HEK293 (cell line): ENCODE data around the gene FAAP100.
A peak's percentile ranks its signal among the peaks of the same experiment; 100 is the strongest.

Source experiments
- CTCF ChIA-PET: fragments of 350-600 bp; formaldehyde crosslinking; extraction: SDS; loops from one replicate; lab custom pipeline; 2021; ENCODE audit warnings: antibody characterized with exemption; lab: Yijun Ruan, JAX
- POLR2A ChIA-PET: fragments of 300-600 bp; formaldehyde crosslinking; extraction: SDS; loops from one replicate; lab custom pipeline; 2020; ENCODE audit warnings: antibody characterized with exemption, inconsistent platforms; lab: Yijun Ruan, JAX
- H3K27ac ChIP-seq: fragments of 200-500 bp; sonication (Bioruptor generic); 2 replicates; pipeline ENCODE4 v1.5.1; 2014; ENCODE audit warnings: low read depth, low read length, control low read depth, inconsistent platforms; ENCODE audit errors: extremely low read depth
- H3K36me3 ChIP-seq, 2 experiments: fragments of 200-500 bp in 1 of 2; sonication (Bioruptor generic) in 1 of 2; 1 replicate in 1 of 2; 2 replicates in 1 of 2; pipeline ENCODE4 v1.5.1; 2014 to 2017; ENCODE audit warnings: inconsistent platforms in 2 of 2, low read length in 2 of 2; ENCODE audit not compliant: control insufficient read depth in 2 of 2, insufficient read depth in 1 of 2
- H3K4me1 ChIP-seq: fragments of 200-500 bp; sonication (Bioruptor generic); 2 replicates; pipeline ENCODE4 v1.5.1; 2014; ENCODE audit warnings: mild to moderate bottlenecking, low read length, inconsistent platforms; ENCODE audit not compliant: control insufficient read depth, insufficient read depth
- H3K4me3 ChIP-seq: 2 replicates; pipeline ENCODE4 v1.5.1; 2011; ENCODE audit warnings: low read depth, mild to moderate bottlenecking, control low read depth, low read length, moderate library complexity
- H3K9me3 ChIP-seq: fragments of 200-500 bp; sonication (Bioruptor generic); 2 replicates; pipeline ENCODE4 v1.5.1; 2014; ENCODE audit warnings: low read depth, low read length, inconsistent platforms; ENCODE audit not compliant: control insufficient read depth, insufficient read depth
- EGR2 ChIP-seq: fragments of 450-650 bp; formaldehyde crosslinking; IDR thresholded peaks from 2 replicates; pipeline ENCODE4 v1.5.1; 2016; ENCODE audit warnings: low read depth, missing biosample characterization, missing genetic modification characterization
- ELK4 ChIP-seq: IDR thresholded peaks from 2 replicates; pipeline ENCODE4 v1.6.1; 2011; ENCODE audit warnings: mild to moderate bottlenecking, low read depth, low read length, borderline replicate concordance
- GLIS1 ChIP-seq: fragments of 450-650 bp; formaldehyde crosslinking; IDR thresholded peaks from 2 replicates; pipeline ENCODE4 v1.5.1; 2016; ENCODE audit warnings: missing biosample characterization, missing genetic modification characterization
- GLIS2 ChIP-seq: fragments of 450-650 bp; formaldehyde crosslinking; IDR thresholded peaks from 2 replicates; pipeline ENCODE4 v1.5.1; 2016; ENCODE audit warnings: missing biosample characterization, missing genetic modification characterization
- MEIS1 ChIP-seq: sonication (generic); formaldehyde crosslinking; IDR thresholded peaks from 2 replicates; pipeline ENCODE4 v1.8.1; 2022; ENCODE audit warnings: missing genetic modification reagents, mild to moderate bottlenecking, borderline replicate concordance
- RBAK ChIP-seq: fragments of 450-650 bp; formaldehyde crosslinking; IDR thresholded peaks from 2 replicates; pipeline ENCODE4 v1.5.1; 2016; ENCODE audit warnings: missing biosample characterization, missing genetic modification characterization
- REPIN1 ChIP-seq: fragments of 450-650 bp; formaldehyde crosslinking; IDR thresholded peaks from 2 replicates; pipeline ENCODE4 v1.5.1; 2017; ENCODE audit warnings: missing biosample characterization, missing genetic modification characterization, low read depth
- SP7 ChIP-seq: fragments of 450-650 bp; formaldehyde crosslinking; IDR thresholded peaks from 2 replicates; pipeline ENCODE4 v1.5.1; 2016; ENCODE audit warnings: missing biosample characterization, missing genetic modification characterization
- ZBTB7A ChIP-seq: fragments of 450-650 bp; formaldehyde crosslinking; IDR thresholded peaks from 2 replicates; pipeline ENCODE4 v1.5.1; 2016; ENCODE audit warnings: low read depth, missing biosample characterization, missing genetic modification characterization
- ZBTB8A ChIP-seq: fragments of 450-650 bp; formaldehyde crosslinking; IDR thresholded peaks from 2 replicates; pipeline ENCODE4 v1.5.1; 2016; ENCODE audit warnings: missing biosample characterization, missing genetic modification characterization
- ZNF146 ChIP-seq: fragments of 450-650 bp; formaldehyde crosslinking; IDR thresholded peaks from 2 replicates; pipeline ENCODE4 v1.5.1; 2016; ENCODE audit warnings: missing biosample characterization, missing genetic modification characterization
- ZNF239 ChIP-seq: fragments of 450-650 bp; formaldehyde crosslinking; IDR thresholded peaks from 2 replicates; pipeline ENCODE4 v1.5.1; 2016; ENCODE audit warnings: missing biosample characterization, missing genetic modification characterization
- ZNF324 ChIP-seq: fragments of 450-650 bp; formaldehyde crosslinking; IDR thresholded peaks from 2 replicates; pipeline ENCODE4 v1.5.1; 2016; ENCODE audit warnings: missing biosample characterization, missing genetic modification characterization
- ZNF341 ChIP-seq: fragments of 450-650 bp; formaldehyde crosslinking; IDR thresholded peaks from 2 replicates; pipeline ENCODE4; 2016; ENCODE audit warnings: low read depth, missing biosample characterization, missing genetic modification characterization
- ZNF391 ChIP-seq: fragments of 450-650 bp; formaldehyde crosslinking; IDR thresholded peaks from 2 replicates; pipeline ENCODE4 v1.5.1; 2016; ENCODE audit warnings: low read depth, missing biosample characterization, missing genetic modification characterization, borderline replicate concordance
- ZNF404 ChIP-seq: fragments of 450-650 bp; formaldehyde crosslinking; IDR thresholded peaks from 2 replicates; pipeline ENCODE4 v1.5.1; 2017; ENCODE audit warnings: missing biosample characterization, missing genetic modification characterization
- ZNF501 ChIP-seq: fragments of 450-650 bp; formaldehyde crosslinking; IDR thresholded peaks from 2 replicates; pipeline ENCODE4 v1.5.1; 2016; ENCODE audit warnings: missing biosample characterization, missing genetic modification characterization
- ZNF530 ChIP-seq: fragments of 450-650 bp; formaldehyde crosslinking; IDR thresholded peaks from 2 replicates; pipeline ENCODE4 v1.5.1; 2016; ENCODE audit warnings: low read depth, missing biosample characterization, missing genetic modification characterization
- ZNF600 ChIP-seq: fragments of 450-650 bp; formaldehyde crosslinking; IDR thresholded peaks from 2 replicates; pipeline ENCODE4 v1.5.1; 2016; ENCODE audit warnings: missing biosample characterization, missing genetic modification characterization
- ZNF626 ChIP-seq: fragments of 450-650 bp; sonication (Bioruptor Pico); formaldehyde crosslinking; IDR thresholded peaks from 2 replicates; pipeline ENCODE4 v1.5.1; 2018; ENCODE audit warnings: missing biosample characterization, missing genetic modification characterization, inconsistent platforms
- ZNF677 ChIP-seq: fragments of 450-650 bp; IDR thresholded peaks from 2 replicates; pipeline ENCODE4 v1.5.0; 2018; ENCODE audit warnings: missing biosample characterization, mild to moderate bottlenecking, missing genetic modification characterization, moderate library complexity
- TF ChIP-seq, protein P1 (sequence below): fragments of 450-650 bp; formaldehyde crosslinking; IDR thresholded peaks from 2 replicates; pipeline ENCODE4 v1.5.1; 2016; ENCODE audit warnings: missing biosample characterization, missing genetic modification characterization, borderline replicate concordance
- TF ChIP-seq, protein P2 (sequence below): fragments of 450-650 bp; formaldehyde crosslinking; IDR thresholded peaks from 2 replicates; pipeline ENCODE4 v1.5.1; 2016; ENCODE audit warnings: missing biosample characterization, missing genetic modification characterization
- TF ChIP-seq, protein P3 (sequence below): fragments of 450-650 bp; formaldehyde crosslinking; IDR thresholded peaks from 2 replicates; pipeline ENCODE4 v1.5.1; 2016; ENCODE audit warnings: missing biosample characterization, missing genetic modification characterization
- TF ChIP-seq, protein P4 (sequence below): fragments of 450-650 bp; formaldehyde crosslinking; IDR thresholded peaks from 2 replicates; pipeline ENCODE4 v1.5.1; 2016; ENCODE audit warnings: missing biosample characterization, missing genetic modification characterization
- TF ChIP-seq, protein P5 (sequence below): fragments of 450-650 bp; formaldehyde crosslinking; IDR thresholded peaks from 2 replicates; pipeline ENCODE4 v1.5.1; 2016; ENCODE audit warnings: missing biosample characterization, missing genetic modification characterization

The FAAP100 gene

DNA sequence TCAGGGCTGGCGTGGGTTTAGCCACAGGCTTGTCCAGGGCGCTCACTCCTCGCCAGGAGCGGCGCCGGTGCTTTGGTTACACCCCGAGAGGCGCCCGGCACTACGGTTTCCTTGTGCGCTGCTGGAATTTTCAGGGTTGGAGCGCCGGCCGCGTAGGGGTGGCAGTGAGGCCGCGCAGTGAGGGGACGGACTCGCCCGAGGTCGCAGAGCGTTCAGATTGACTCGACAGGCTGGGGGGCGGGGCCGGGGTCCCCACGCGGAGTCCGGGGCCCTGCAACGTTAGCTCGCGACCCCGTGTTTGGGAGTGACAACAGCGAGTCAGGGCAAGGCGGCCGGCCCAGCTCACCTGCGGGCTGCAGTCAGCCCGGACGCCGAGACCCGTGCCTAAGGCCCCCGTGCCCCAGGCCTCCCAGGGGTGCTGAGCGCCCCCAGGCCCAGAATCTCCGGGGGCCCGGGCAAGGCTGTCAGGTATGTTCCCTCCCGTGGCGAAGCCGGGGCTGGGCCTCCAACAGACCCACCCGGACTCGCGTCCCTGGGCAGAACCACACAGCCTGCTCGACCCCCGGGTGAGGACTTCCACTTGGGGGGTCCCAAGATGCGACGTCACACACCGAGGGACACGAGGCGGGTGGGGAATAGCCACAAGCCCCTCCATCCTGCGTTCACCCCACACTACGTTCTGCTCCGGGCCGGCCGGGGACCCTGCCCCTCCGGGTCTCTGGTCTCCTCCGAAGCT, 38.2 kb downstream of the FAAP100 start:
- ChIA-PET CTCF (interaction anchor here (1.1 kb wide), 1 partner anchor 88 kb away, joined by 4 read pairs; no protein-coding TSS in a partner anchor), POLR2A (interaction anchor here (0.6 to 9.9 kb wide), 13 partner anchors 11 to 222 kb away, joined by 3 to 85 read pairs (median 4); partner anchors contain the start of genes ARL16, BAHCC1, CCDC137 and FAAP100)
- peak overlapping the region; percentile 100 for H3K27ac ChIP-seq
- no peaks in the 10 kb centered on the region for H3K9me3 ChIP-seq
- peaks cover 17% of the 10 kb centered on the region for H3K4me1 ChIP-seq
- H3K36me3 ChIP-seq: peaks cover 12 to 34% of the 10 kb centered on the region in 2 experiments
- peak overlapping the region; percentile 72 for H3K4me3 ChIP-seq
- TF ChIP-seq ZNF391 (tag by site-specific recombination) (no peak), ZNF600 (tag by site-specific recombination) (peak; percentile 72), ZBTB8A (tag by site-specific recombination) (peak; percentile 19), GLIS1 (tag by site-specific recombination) (peak; percentile 100), GLIS2 (tag by site-specific recombination) (peak; percentile 98), ZNF626 (tag by site-specific recombination) (no peak), RBAK (no peak), ZNF341 (peak; percentile 66), ZNF146 (tag by site-specific recombination) (no peak), ZNF404 (tag by site-specific recombination) (no peak), ZNF501 (tag by site-specific recombination) (no peak), ZNF239 (tag by site-specific recombination) (no peak), MEIS1 (CRISPR knock-in tag) (no peak), ZNF677 (tag by site-specific recombination) (no peak), ZNF324 (tag by site-specific recombination) (no peak), ZNF530 (tag by site-specific recombination) (no peak), ZBTB7A (tag by site-specific recombination) (peak; percentile 88), EGR2 (tag by site-specific recombination) (no peak), SP7 (tag by site-specific recombination) (0 out of 2 replicates have a peak, but pooled peaks have one; percentile 4), ELK4 (no peak), REPIN1 (no peak)
- TF ChIP-seq, protein P1, sequence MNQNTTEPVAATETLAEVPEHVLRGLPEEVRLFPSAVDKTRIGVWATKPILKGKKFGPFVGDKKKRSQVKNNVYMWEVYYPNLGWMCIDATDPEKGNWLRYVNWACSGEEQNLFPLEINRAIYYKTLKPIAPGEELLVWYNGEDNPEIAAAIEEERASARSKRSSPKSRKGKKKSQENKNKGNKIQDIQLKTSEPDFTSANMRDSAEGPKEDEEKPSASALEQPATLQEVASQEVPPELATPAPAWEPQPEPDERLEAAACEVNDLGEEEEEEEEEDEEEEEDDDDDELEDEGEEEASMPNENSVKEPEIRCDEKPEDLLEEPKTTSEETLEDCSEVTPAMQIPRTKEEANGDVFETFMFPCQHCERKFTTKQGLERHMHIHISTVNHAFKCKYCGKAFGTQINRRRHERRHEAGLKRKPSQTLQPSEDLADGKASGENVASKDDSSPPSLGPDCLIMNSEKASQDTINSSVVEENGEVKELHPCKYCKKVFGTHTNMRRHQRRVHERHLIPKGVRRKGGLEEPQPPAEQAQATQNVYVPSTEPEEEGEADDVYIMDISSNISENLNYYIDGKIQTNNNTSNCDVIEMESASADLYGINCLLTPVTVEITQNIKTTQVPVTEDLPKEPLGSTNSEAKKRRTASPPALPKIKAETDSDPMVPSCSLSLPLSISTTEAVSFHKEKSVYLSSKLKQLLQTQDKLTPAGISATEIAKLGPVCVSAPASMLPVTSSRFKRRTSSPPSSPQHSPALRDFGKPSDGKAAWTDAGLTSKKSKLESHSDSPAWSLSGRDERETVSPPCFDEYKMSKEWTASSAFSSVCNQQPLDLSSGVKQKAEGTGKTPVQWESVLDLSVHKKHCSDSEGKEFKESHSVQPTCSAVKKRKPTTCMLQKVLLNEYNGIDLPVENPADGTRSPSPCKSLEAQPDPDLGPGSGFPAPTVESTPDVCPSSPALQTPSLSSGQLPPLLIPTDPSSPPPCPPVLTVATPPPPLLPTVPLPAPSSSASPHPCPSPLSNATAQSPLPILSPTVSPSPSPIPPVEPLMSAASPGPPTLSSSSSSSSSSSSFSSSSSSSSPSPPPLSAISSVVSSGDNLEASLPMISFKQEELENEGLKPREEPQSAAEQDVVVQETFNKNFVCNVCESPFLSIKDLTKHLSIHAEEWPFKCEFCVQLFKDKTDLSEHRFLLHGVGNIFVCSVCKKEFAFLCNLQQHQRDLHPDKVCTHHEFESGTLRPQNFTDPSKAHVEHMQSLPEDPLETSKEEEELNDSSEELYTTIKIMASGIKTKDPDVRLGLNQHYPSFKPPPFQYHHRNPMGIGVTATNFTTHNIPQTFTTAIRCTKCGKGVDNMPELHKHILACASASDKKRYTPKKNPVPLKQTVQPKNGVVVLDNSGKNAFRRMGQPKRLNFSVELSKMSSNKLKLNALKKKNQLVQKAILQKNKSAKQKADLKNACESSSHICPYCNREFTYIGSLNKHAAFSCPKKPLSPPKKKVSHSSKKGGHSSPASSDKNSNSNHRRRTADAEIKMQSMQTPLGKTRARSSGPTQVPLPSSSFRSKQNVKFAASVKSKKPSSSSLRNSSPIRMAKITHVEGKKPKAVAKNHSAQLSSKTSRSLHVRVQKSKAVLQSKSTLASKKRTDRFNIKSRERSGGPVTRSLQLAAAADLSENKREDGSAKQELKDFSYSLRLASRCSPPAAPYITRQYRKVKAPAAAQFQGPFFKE (tag by site-specific recombination): no peak
- TF ChIP-seq, protein P2, sequence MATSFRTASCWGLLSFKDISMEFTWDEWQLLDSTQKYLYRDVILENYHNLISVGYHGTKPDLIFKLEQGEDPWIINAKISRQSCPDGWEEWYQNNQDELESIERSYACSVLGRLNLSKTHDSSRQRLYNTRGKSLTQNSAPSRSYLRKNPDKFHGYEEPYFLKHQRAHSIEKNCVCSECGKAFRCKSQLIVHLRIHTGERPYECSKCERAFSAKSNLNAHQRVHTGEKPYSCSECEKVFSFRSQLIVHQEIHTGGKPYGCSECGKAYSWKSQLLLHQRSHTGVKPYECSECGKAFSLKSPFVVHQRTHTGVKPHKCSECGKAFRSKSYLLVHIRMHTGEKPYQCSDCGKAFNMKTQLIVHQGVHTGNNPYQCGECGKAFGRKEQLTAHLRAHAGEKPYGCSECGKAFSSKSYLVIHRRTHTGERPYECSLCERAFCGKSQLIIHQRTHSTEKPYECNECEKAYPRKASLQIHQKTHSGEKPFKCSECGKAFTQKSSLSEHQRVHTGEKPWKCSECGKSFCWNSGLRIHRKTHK: no peak
- TF ChIP-seq, protein P3, sequence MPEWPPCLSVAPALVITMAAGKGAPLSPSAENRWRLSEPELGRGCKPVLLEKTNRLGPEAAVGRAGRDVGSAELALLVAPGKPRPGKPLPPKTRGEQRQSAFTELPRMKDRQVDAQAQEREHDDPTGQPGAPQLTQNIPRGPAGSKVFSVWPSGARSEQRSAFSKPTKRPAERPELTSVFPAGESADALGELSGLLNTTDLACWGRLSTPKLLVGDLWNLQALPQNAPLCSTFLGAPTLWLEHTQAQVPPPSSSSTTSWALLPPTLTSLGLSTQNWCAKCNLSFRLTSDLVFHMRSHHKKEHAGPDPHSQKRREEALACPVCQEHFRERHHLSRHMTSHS (tag by site-specific recombination): no peak
- TF ChIP-seq, protein P4, sequence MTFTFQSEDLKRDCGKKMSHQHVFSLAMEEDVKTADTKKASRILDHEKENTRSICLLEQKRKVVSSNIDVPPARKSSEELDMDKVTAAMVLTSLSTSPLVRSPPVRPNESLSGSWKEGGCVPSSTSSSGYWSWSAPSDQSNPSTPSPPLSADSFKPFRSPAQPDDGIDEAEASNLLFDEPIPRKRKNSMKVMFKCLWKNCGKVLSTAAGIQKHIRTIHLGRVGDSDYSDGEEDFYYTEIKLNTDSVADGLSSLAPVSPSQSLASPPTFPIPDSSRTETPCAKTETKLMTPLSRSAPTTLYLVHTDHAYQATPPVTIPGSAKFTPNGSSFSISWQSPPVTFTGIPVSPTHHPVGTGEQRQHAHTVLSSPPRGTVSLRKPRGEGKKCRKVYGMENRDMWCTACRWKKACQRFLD: no peak
- TF ChIP-seq, protein P5, sequence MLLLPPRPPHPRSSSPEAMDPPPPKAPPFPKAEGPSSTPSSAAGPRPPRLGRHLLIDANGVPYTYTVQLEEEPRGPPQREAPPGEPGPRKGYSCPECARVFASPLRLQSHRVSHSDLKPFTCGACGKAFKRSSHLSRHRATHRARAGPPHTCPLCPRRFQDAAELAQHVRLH (tag by site-specific recombination): no peak
